D721Med (cell line): Measurements from ENCODE around the gene DUOXA2.

ENCODE experiments used
- DNase-seq: peaks from one replicate; pipeline ENCODE4 v3.0.0; 2011; ENCODE audit warnings: low spot score; ENCODE audit not compliant: insufficient read length
- FAIRE-seq: peaks from 2 replicates; lab custom pipeline; 2011; peaks lifted over from hg19 to GRCh38; lab: Jason Lieb, UNC
- TF ChIP-seq, protein P1 (sequence below): IDR thresholded peaks from 2 replicates; pipeline ENCODE4 v1.5.1; 2012; ENCODE audit warnings: mild to moderate bottlenecking, control low read depth; ENCODE audit not compliant: insufficient read depth; ENCODE audit errors: missing control alignments

Gene DUOXA2

GRCh38 chr15:45121020-45121419 lies 6.9 kb downstream of the DUOXA2 start:
- TF ChIP-seq, protein P1, sequence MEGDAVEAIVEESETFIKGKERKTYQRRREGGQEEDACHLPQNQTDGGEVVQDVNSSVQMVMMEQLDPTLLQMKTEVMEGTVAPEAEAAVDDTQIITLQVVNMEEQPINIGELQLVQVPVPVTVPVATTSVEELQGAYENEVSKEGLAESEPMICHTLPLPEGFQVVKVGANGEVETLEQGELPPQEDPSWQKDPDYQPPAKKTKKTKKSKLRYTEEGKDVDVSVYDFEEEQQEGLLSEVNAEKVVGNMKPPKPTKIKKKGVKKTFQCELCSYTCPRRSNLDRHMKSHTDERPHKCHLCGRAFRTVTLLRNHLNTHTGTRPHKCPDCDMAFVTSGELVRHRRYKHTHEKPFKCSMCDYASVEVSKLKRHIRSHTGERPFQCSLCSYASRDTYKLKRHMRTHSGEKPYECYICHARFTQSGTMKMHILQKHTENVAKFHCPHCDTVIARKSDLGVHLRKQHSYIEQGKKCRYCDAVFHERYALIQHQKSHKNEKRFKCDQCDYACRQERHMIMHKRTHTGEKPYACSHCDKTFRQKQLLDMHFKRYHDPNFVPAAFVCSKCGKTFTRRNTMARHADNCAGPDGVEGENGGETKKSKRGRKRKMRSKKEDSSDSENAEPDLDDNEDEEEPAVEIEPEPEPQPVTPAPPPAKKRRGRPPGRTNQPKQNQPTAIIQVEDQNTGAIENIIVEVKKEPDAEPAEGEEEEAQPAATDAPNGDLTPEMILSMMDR: no peak
- no peak for DNase-seq
- FAIRE-seq: no peak

DNA sequence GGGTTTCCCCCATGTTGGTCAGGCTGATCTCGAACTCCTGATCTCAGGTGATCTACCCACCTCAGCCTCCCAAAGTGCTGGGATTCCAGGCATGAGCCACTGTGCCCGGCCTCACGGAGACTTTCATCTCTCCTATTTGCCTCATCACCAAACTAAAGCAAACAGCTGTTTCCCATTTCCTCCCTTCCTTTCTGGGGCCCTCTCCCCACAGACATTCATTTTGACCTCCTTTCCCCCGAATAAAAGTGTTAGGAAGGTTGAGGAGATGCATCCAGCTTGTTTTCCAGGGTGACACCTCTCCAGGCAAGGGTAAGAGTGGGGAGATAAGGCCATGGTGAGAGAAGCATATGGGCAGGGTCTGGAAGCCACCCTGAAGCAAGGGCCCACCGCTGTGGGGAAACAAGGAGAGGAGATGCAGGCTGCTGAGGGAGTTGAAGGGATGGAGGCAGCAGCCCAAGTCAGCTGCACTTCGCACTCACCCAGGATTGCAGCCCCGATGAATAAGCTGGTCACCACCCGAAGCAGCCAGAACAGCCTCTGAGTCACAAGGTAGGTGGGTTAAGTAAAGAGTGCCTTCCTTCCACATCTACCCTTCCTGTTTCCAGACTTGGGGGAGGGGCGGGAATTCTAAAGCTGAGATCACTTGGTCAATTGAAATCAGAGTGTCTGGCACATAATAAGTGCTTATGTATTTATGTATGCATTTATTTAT lies 7.7 kb downstream of the DUOXA2 start:
- TF ChIP-seq, protein P1: no peak
- FAIRE-seq: no peak
- no peak for DNase-seq

- no peak for FAIRE-seq
- no peak for DNase-seq
- TF ChIP-seq, protein P1: no peak
These were observed 8.6 kb downstream of the DUOXA2 start for GRCh38 chr15:45122719-45123118.

- DNase-seq: no peak
- no peak for FAIRE-seq
- TF ChIP-seq, protein P1: no peak
These were observed 9.3 kb downstream of the DUOXA2 start for GRCh38 chr15:45123397-45123796.

DNA sequence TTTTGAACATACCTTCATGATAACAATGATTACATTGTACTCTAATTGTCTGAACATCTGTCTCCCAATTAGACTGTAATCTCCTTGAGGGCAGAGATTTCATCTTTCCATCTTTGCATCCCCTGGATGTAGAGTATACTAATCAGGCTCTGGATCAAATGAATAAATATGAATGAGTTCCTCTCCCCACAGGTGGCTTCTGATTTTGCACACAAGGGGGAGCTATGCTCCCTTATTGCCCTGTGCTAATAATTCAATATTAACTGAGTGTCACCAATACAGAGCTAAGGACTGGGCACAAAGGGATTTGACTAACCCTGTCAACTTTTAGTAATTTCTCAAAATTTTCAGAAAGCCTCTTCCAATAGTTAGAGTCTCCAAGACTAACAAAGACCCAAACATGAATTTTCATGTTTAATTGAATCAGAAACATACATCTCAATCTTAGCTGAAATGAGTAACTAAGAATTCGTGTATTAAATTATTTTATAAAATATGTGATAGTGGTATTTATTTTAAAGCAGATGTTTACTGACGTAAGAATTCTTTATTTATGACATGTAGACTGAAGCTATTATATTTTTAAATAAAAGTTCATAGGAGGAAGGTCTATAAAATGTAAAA lies 12.5 kb downstream of the DUOXA2 start:
- DNase-seq: no peak
- TF ChIP-seq, protein P1: peak; percentile 75
- FAIRE-seq: no peak

GRCh38 chr15:45128971-45129639 lies 15.0 kb downstream of the DUOXA2 start:
- no peak for DNase-seq
- FAIRE-seq: no peak
- TF ChIP-seq, protein P1: no peak

GRCh38 chr15:45129651-45130129 lies 15.6 kb downstream of the DUOXA2 start, which contains the start of the genes DUOX1 and DUOXA1:
Gene DUOX1, plus strand, starts transcription at chr15:45129994. Its CDS starts 1,973 bp downstream, at chr15:45131967.
Gene DUOXA1, minus strand, starts transcription at chr15:45129879. Its CDS starts 6,865 bp downstream, at chr15:45123014.
- TF ChIP-seq, protein P1: no peak
- DNase-seq (no peak), FAIRE-seq (no peak)
